SIG-M5 (cell line): ENCODE data around the gene LIPG.
"Not testable (repeated sequence)": the region's sequence is repeated elsewhere in the genome, so short reads cannot be mapped to it uniquely, and the experiment has no call there.

Source experiments
- DNase-seq: peaks from one replicate; lab custom pipeline; 2025; lab: John Stamatoyannopoulos, UW

The LIPG gene

GRCh38 chr18:49546719-49547273 is 15.1 kb upstream of the LIPG start:
- no peak for DNase-seq

- DNase-seq, result no peak
Measured at GRCh38 chr18:49547701-49548100, 14.2 kb upstream of the LIPG start.

- no peak for DNase-seq
Measured at GRCh38 chr18:49548229-49548636, 13.6 kb upstream of the LIPG start.

- no peak for DNase-seq
Measured at GRCh38 chr18:49550621-49551339, 11.1 kb upstream of the LIPG start.

- no peak for DNase-seq
Measured at GRCh38 chr18:49553003-49553402, 8.9 kb upstream of the LIPG start.

- no peak for DNase-seq
Measured at GRCh38 chr18:49555641-49556040, 6.2 kb upstream of the LIPG start.

GRCh38 chr18:49558356-49558755 is 3.5 kb upstream of the LIPG start:
- no peak for DNase-seq

GRCh38 chr18:49559326-49559931 is 2.4 kb upstream of the LIPG start:
- DNase-seq, result not testable (repeated sequence)

GRCh38 chr18:49560277-49560623 is 1.6 kb upstream of the LIPG start:
- no peak for DNase-seq

- no peak for DNase-seq
Measured at GRCh38 chr18:49560624-49561288, 1.1 kb upstream of the LIPG start.

- DNase-seq, result no peak
Measured at GRCh38 chr18:49562481-49563129, 748 bp downstream of the LIPG start.

- no peak for DNase-seq
Measured at GRCh38 chr18:49563130-49563540, 1.3 kb downstream of the LIPG start.

GRCh38 chr18:49563701-49564517 is 2.1 kb downstream of the LIPG start:
- no peak for DNase-seq

GRCh38 chr18:49564518-49564834 is 2.6 kb downstream of the LIPG start:
- no peak for DNase-seq

- no peak for DNase-seq
Measured at GRCh38 chr18:49565101-49565500, 3.2 kb downstream of the LIPG start.

- no peak for DNase-seq
Measured at GRCh38 chr18:49565612-49566011, 3.8 kb downstream of the LIPG start.

GRCh38 chr18:49566217-49566770 is 4.4 kb downstream of the LIPG start:
- DNase-seq, result no peak

- no peak for DNase-seq
Measured at GRCh38 chr18:49566985-49567384, 5.1 kb downstream of the LIPG start.

- no peak for DNase-seq
Measured at GRCh38 chr18:49569724-49570123, 7.9 kb downstream of the LIPG start.

- no peak for DNase-seq
Measured at GRCh38 chr18:49570836-49571235, 9.0 kb downstream of the LIPG start.

GRCh38 chr18:49572611-49573345 is 10.9 kb downstream of the LIPG start:
- DNase-seq, result no peak
